WTC11 (cell line): ENCODE data around the gene NECTIN1.

Source experiments
- ELF4 ChIP-seq: sonication (generic); formaldehyde crosslinking; IDR thresholded peaks from 2 replicates; pipeline ENCODE4 v1.8.1; 2022; ENCODE audit warnings: low read depth, mild to moderate bottlenecking, moderate library complexity, missing genetic modification reagents
- ZNF416 ChIP-seq: fragments of 250-450 bp; sonication (Bioruptor Pico); IDR thresholded peaks from 2 replicates; pipeline ENCODE4 v1.9.0; 2021; ENCODE audit warnings: mild to moderate bottlenecking, inconsistent platforms

- TF ChIP-seq ELF4 (CRISPR knock-in tag): no peak
- TF ChIP-seq ZNF416: no peak
Measured at GRCh38 chr11:119765628-119766027, 36.6 kb upstream of the NECTIN1 start.
